Measurements from ENCODE around the gene COPB2. TPM values are rescaled to one million over a fixed set of nuclear protein-coding genes. Genes with fewer than 3 reads are reported as not detected.
A peak's percentile ranks its signal among the peaks of the same experiment; 100 is the strongest.

Gene COPB2
- total and polyA plus RNA-seq, 8 donors = 26.9 to 114 (median 93.6) TPM

DNA sequence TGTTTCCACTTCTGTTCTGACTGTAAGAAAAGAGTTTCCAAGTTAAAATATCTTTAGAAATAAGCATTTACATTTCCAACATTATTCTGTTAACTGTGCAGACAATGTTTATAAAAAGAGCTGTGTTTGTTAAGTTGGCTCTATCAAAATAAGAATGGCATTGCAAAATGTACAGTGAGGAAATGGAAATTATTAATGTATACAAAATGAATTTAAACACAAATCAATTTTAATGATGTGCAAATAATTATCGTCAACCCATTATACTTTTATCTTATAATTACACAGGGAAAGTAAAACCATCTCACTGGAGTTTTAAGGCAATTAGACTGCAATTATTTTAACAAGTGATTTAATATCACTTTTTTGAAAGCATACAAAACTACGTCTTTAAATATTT lies 28.2 kb downstream of the COPB2 start:
- peaks cover 5 to 15% (median 9%) of the 10 kb centered on the region in 3 donors for H3K4me1 ChIP-seq
- FAIRE-seq (no peak), ATAC-seq (no peak), DNase-seq (no peak)
- H3K4me3 ChIP-seq = no peak overlapping the region
- intact Hi-C loops (cut with DNase I) = no loop called here
- peaks cover 3 to 84% (median 46%) of the 10 kb centered on the region in 3 donors for H3K36me3 ChIP-seq
- H3K27ac ChIP-seq = no peak overlapping the region
- no peaks in the 10 kb centered on the region for H3K9me3 ChIP-seq
- TF ChIP-seq, protein P1, sequence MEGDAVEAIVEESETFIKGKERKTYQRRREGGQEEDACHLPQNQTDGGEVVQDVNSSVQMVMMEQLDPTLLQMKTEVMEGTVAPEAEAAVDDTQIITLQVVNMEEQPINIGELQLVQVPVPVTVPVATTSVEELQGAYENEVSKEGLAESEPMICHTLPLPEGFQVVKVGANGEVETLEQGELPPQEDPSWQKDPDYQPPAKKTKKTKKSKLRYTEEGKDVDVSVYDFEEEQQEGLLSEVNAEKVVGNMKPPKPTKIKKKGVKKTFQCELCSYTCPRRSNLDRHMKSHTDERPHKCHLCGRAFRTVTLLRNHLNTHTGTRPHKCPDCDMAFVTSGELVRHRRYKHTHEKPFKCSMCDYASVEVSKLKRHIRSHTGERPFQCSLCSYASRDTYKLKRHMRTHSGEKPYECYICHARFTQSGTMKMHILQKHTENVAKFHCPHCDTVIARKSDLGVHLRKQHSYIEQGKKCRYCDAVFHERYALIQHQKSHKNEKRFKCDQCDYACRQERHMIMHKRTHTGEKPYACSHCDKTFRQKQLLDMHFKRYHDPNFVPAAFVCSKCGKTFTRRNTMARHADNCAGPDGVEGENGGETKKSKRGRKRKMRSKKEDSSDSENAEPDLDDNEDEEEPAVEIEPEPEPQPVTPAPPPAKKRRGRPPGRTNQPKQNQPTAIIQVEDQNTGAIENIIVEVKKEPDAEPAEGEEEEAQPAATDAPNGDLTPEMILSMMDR (IDR thresholded peaks at IDR 0.05) = no peak
- H3K27me3 ChIP-seq = no peaks in the 10 kb centered on the region
- WGBS, 2 donors = 77 to 84% methylated on average over 2 of the region's 2 CpGs

DNA sequence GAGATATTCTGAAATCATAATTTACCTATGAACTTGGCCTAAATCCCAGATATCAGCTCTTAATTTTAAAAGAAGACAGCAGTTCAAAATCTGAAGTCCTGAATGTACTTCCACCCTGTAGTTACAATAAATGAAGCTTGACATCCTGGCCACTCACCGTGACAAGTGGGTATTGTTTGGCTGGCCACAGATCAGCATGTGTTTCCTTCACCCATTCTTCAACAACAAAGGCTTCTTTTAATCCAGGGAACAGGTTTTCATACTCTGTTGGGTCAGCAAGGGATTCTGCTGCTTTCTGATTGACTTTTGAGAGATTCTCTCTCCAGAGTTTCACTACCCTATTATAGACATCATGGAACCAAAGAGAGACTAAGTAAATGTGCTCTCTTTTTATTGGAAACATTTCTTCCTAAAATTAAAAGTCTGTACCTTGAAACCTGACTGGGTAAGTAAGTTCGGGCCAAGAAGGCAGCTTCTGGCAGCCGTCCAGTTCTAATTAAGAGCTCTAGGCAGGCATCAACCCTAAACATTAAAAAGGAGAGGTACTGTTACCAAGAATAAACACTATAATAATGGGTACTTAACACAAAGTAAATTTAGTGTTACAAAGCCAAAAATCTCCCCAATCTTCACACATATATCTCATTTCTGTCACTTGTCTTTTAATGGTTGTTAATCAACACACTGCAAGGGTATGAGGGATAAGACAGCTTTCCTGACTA lies 30.4 kb downstream of the COPB2 start:
- Histone ChIP-seq H3K36me3 (peaks cover 9 to 77% (median 52%) of the 10 kb centered on the region in 3 donors), H3K27ac (no peak overlapping the region), H3K4me1 (peaks cover 0 to 21% (median 19%) of the 10 kb centered on the region in 3 donors), H3K9me3 (no peaks in the 10 kb centered on the region), H3K4me3 (no peak overlapping the region), H3K27me3 (no peaks in the 10 kb centered on the region)
- 52 to 59% methylated on average over 3 of the region's 3 CpGs for whole genome bisulfite sequencing, 2 donors
- TF ChIP-seq, protein P1 (IDR thresholded peaks at IDR 0.05) = no peak
- DNase-seq (no peak), ATAC-seq (no peak), FAIRE-seq (no peak)
- intact Hi-C loops (cut with DNase I) = no loop called here

DNA sequence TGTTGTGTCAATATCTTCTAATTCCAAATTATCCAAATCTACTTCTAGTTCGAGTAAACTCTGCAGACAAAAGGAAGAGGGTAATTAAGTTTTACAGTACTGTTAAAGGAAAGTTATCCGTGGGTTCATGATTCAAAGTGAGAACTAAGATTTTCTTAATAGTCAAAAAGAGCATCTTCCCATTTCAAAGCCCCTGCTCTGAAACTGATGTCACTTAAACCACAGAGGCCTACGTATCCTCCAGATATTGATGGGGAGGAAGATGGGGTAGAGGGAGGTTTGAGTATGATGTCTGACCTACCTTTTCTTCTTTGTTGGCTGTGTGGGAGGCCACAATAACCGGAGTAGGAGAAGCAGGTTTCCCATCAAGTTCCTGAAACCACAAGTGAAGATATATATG lies 31.5 kb downstream of the COPB2 start:
- TF ChIP-seq, protein P1 (IDR thresholded peaks at IDR 0.05) = no peak
- Histone ChIP-seq H3K27me3 (no peaks in the 10 kb centered on the region), H3K9me3 (no peaks in the 10 kb centered on the region), H3K36me3 (peaks cover 9 to 73% (median 52%) of the 10 kb centered on the region in 3 donors), H3K4me3 (no peak overlapping the region), H3K27ac (no peak overlapping the region), H3K4me1 (peaks cover 0 to 21% (median 19%) of the 10 kb centered on the region in 3 donors)
- FAIRE-seq (no peak), DNase-seq (no peak), ATAC-seq (no peak)
- intact Hi-C loops (cut with DNase I) = no loop called here
- WGBS, 2 donors = 81 to 83% methylated on average over 4 of the region's 4 CpGs

DNA sequence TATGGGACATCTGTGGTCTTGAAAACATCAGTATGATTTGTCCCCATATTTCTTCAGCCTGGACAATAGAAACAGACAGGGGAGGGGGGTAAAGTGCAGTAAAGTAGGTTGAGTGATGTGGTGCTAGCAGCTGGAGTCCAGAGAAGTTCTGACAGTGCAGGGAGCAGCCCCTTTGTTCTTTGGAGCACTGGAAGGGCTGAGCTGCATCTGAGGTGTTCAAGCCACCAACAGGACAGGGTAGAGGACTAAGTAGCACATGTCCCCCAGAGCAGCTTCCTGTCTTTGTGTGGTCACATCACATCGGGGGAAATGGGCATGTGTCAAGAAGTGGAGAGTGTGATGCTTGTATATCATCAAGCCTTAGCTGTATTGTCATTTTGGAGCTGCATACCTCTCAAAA lies 33.6 kb downstream of the COPB2 start:
- H3K9me3 ChIP-seq = no peaks in the 10 kb centered on the region
- DNase-seq = no peak
- TF ChIP-seq, protein P1 (IDR thresholded peaks at IDR 0.05) = no peak
- no peaks in the 10 kb centered on the region for H3K27me3 ChIP-seq
- ATAC-seq = no peak
- 62 to 81% methylated on average over 1 of the region's 1 CpG for WGBS, 2 donors
- H3K36me3 ChIP-seq = peaks cover 9 to 74% (median 46%) of the 10 kb centered on the region in 3 donors
- peak overlapping the region in 1 of 4 donors; percentile 38 for H3K27ac ChIP-seq
- no peak overlapping the region for H3K4me3 ChIP-seq
- FAIRE-seq = no peak
- intact Hi-C loops (cut with DNase I) = no loop called here
- peaks cover 0 to 21% (median 19%) of the 10 kb centered on the region in 3 donors for H3K4me1 ChIP-seq

DNA sequence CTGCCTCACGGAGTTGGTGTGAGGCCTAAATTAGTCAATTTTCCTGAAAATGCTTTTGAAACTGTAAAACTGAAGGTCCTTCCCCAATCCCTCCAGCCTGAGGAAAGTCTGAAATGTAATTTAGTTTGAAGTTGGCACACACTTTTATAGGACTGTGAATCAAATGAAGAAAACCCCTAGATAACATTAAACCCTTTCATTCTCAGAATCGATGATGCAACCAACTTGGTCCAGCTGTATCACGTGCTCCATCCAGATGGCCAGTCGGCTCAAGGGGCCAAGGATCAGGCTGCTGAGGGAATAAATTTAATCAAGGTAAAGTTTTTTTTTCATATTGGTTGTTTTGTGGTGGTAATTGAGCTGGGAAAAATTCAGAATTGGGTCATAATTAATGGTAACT lies 34.0 kb downstream of the COPB2 start:
- H3K4me1 ChIP-seq = peaks cover 0 to 21% (median 19%) of the 10 kb centered on the region in 3 donors
- H3K36me3 ChIP-seq = peaks cover 9 to 75% (median 42%) of the 10 kb centered on the region in 3 donors
- no peaks in the 10 kb centered on the region for H3K27me3 ChIP-seq
- TF ChIP-seq, protein P1 (IDR thresholded peaks at IDR 0.05) = no peak
- intact Hi-C loops (cut with DNase I) = no loop called here
- 41 to 42% methylated on average over 4 of the region's 4 CpGs for WGBS, 2 donors
- DNase-seq (peak in 2 of 6 donors; percentile 13 to 28), FAIRE-seq (no peak), ATAC-seq (peak; percentile 37 to 52 (median 41))
- no peaks in the 10 kb centered on the region for H3K9me3 ChIP-seq
- peak overlapping the region in 2 of 4 donors; percentile 38 to 53 for H3K27ac ChIP-seq
- no peak overlapping the region for H3K4me3 ChIP-seq

All from pancreas (tissue), 10 donors.